HUES48 (cell line): Measurements from ENCODE around the gene STRIP1.

Source experiments
- H3K27ac ChIP-seq: one replicate; pipeline ENCODE4 v1.7.0; 2013; ENCODE audit warnings: low read depth, low read length, inconsistent platforms
- H3K27me3 ChIP-seq: 2 replicates; pipeline ENCODE4 v1.6.1; 2013; ENCODE audit warnings: mild to moderate bottlenecking, low read length; ENCODE audit not compliant: control insufficient read depth, insufficient read depth
- H3K36me3 ChIP-seq: 2 replicates; pipeline ENCODE4 v1.6.1; 2013; ENCODE audit warnings: low read length; ENCODE audit not compliant: control insufficient read depth, insufficient read depth
- H3K4me1 ChIP-seq: 2 replicates; pipeline ENCODE4 v1.6.1; 2013; ENCODE audit warnings: mild to moderate bottlenecking, low read length; ENCODE audit not compliant: control insufficient read depth, insufficient read depth
- H3K4me3 ChIP-seq: 2 replicates; pipeline ENCODE4 v1.5.1; 2013; ENCODE audit warnings: mild to moderate bottlenecking, low read depth, low read length
- H3K9ac ChIP-seq: 2 replicates; pipeline ENCODE4 v1.6.1; 2013; ENCODE audit warnings: mild to moderate bottlenecking, low read depth, low read length, moderate library complexity
- H3K9me3 ChIP-seq: 2 replicates; pipeline ENCODE4 v1.6.1; 2013; ENCODE audit warnings: low read length; ENCODE audit not compliant: control insufficient read depth, insufficient read depth

The STRIP1 gene

GRCh38 chr1:110086961-110087360 is 52.5 kb downstream of the STRIP1 start:
- no peak overlapping the region for H3K27ac ChIP-seq
- H3K9ac ChIP-seq, result no peak overlapping the region
- peaks cover 66% of the 10 kb centered on the region for H3K27me3 ChIP-seq
- H3K9me3 ChIP-seq, result no peaks in the 10 kb centered on the region
- no peak overlapping the region for H3K4me3 ChIP-seq
- peaks cover 10% of the 10 kb centered on the region for H3K4me1 ChIP-seq
- H3K36me3 ChIP-seq, result no peaks in the 10 kb centered on the region

GRCh38 chr1:110087812-110088738 is 53.7 kb downstream of the STRIP1 start:
- Histone ChIP-seq H3K36me3 (no peaks in the 10 kb centered on the region), H3K27ac (no peak overlapping the region), H3K4me3 (no peak overlapping the region), H3K27me3 (peaks cover 64% of the 10 kb centered on the region), H3K4me1 (peaks cover 10% of the 10 kb centered on the region; the same call in 1 of the 2 replicates), H3K9me3 (no peaks in the 10 kb centered on the region), H3K9ac (no peak overlapping the region)

GRCh38 chr1:110088739-110089316 is 54.4 kb downstream of the STRIP1 start:
- H3K36me3 ChIP-seq, result no peaks in the 10 kb centered on the region
- H3K4me1 ChIP-seq, result peaks cover 10% of the 10 kb centered on the region; the same call in 1 of the 2 replicates
- H3K9ac ChIP-seq, result no peak overlapping the region
- H3K9me3 ChIP-seq, result no peaks in the 10 kb centered on the region
- no peak overlapping the region for H3K27ac ChIP-seq
- H3K4me3 ChIP-seq, result no peak overlapping the region
- peaks cover 57% of the 10 kb centered on the region for H3K27me3 ChIP-seq

- Histone ChIP-seq H3K9me3 (no peaks in the 10 kb centered on the region), H3K9ac (no peak overlapping the region), H3K27ac (no peak overlapping the region), H3K4me3 (no peak overlapping the region), H3K4me1 (peaks cover 9% of the 10 kb centered on the region; the same call in 1 of the 2 replicates), H3K36me3 (no peaks in the 10 kb centered on the region), H3K27me3 (peaks cover 48% of the 10 kb centered on the region)
Measured at GRCh38 chr1:110089561-110090275, 55.3 kb downstream of the STRIP1 start.

- Histone ChIP-seq H3K4me3 (no peak overlapping the region), H3K27me3 (peaks cover 32% of the 10 kb centered on the region), H3K9ac (no peak overlapping the region), H3K9me3 (no peaks in the 10 kb centered on the region), H3K36me3 (no peaks in the 10 kb centered on the region), H3K4me1 (peaks cover 5% of the 10 kb centered on the region; the same call in 1 of the 2 replicates), H3K27ac (no peak overlapping the region)
Measured at GRCh38 chr1:110091381-110091780, 57.0 kb downstream of the STRIP1 start.

- Histone ChIP-seq H3K4me3 (no peak overlapping the region), H3K27me3 (peaks cover 27% of the 10 kb centered on the region), H3K4me1 (peaks cover 5% of the 10 kb centered on the region; the same call in 1 of the 2 replicates), H3K9me3 (no peaks in the 10 kb centered on the region), H3K27ac (no peak overlapping the region), H3K9ac (no peak overlapping the region), H3K36me3 (no peaks in the 10 kb centered on the region)
Measured at GRCh38 chr1:110091791-110092190, 57.4 kb downstream of the STRIP1 start.

GRCh38 chr1:110092991-110093390 is 58.6 kb downstream of the STRIP1 start:
- Histone ChIP-seq H3K4me1 (peaks cover 5% of the 10 kb centered on the region; the same call in 1 of the 2 replicates), H3K9me3 (no peaks in the 10 kb centered on the region), H3K4me3 (no peak overlapping the region), H3K27ac (no peak overlapping the region), H3K36me3 (no peaks in the 10 kb centered on the region), H3K27me3 (peaks cover 15% of the 10 kb centered on the region), H3K9ac (no peak overlapping the region)

GRCh38 chr1:110094931-110095654 is 60.7 kb downstream of the STRIP1 start:
- Histone ChIP-seq H3K27me3 (peaks cover 12% of the 10 kb centered on the region; the same call in 1 of the 2 replicates), H3K9me3 (no peaks in the 10 kb centered on the region), H3K36me3 (no peaks in the 10 kb centered on the region), H3K9ac (no peak overlapping the region), H3K4me1 (no peaks in the 10 kb centered on the region), H3K27ac (no peak overlapping the region), H3K4me3 (no peak overlapping the region)

- H3K4me1 ChIP-seq, result no peaks in the 10 kb centered on the region
- no peak overlapping the region for H3K4me3 ChIP-seq
- H3K9ac ChIP-seq, result no peak overlapping the region
- H3K27me3 ChIP-seq, result peaks cover 3% of the 10 kb centered on the region; the same call in 1 of the 2 replicates
- no peak overlapping the region for H3K27ac ChIP-seq
- no peaks in the 10 kb centered on the region for H3K36me3 ChIP-seq
- H3K9me3 ChIP-seq, result no peaks in the 10 kb centered on the region
Measured at GRCh38 chr1:110097507-110098221, 63.2 kb downstream of the STRIP1 start.
